GM12892 (cell line): ENCODE data around the gene PISD.
"Not testable (repeated sequence)": the region's sequence is repeated elsewhere in the genome, so short reads cannot be mapped to it uniquely, and the experiment has no call there.

Experiments
- DNase-seq: peaks from one replicate; pipeline ENCODE4 v3.0.0; 2011; ENCODE audit not compliant: insufficient read length
- FAIRE-seq: peaks from 2 replicates; lab custom pipeline; 2011; peaks lifted over from hg19 to GRCh38; lab: Jason Lieb, UNC
- POLR2A ChIP-seq: IDR thresholded peaks from 2 replicates; pipeline ENCODE4 v1.6.1; 2011; ENCODE audit warnings: low read depth, low read length, control low read depth
- POLR2AphosphoS5 ChIP-seq: IDR thresholded peaks from 2 replicates; pipeline ENCODE4 v1.6.1; 2011; ENCODE audit warnings: low read depth, low read length, control low read depth
- TAF1 ChIP-seq: IDR thresholded peaks from 2 replicates; pipeline ENCODE4 v1.6.1; 2011; ENCODE audit warnings: low read depth, mild to moderate bottlenecking, control low read depth, low read length, borderline replicate concordance

Gene PISD

DNA sequence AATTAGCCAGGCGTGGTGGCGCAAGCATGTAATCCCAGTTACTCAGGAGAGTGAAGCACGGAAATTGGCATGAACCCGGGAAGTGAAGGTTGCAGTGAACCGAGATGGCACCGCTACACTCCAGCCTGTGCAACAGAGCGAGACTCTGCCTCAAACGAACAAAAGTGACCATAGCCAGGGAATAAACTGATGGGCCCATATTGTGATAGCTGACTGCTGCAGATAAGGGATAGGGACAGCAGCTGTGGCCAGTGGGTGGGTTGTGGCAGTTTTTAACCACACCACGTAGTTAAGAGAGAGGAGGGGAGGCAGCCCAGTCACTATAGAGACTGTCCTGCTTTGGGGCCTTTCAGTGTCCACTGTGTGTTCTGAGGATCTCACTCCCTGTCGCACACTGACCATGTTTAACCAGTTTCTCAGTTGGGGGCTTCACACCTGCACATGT lies 58.9 kb downstream of the PISD start:
- no peak for FAIRE-seq
- TF ChIP-seq POLR2A (no peak), POLR2AphosphoS5 (no peak), TAF1 (no peak)
- DNase-seq: no peak

DNA sequence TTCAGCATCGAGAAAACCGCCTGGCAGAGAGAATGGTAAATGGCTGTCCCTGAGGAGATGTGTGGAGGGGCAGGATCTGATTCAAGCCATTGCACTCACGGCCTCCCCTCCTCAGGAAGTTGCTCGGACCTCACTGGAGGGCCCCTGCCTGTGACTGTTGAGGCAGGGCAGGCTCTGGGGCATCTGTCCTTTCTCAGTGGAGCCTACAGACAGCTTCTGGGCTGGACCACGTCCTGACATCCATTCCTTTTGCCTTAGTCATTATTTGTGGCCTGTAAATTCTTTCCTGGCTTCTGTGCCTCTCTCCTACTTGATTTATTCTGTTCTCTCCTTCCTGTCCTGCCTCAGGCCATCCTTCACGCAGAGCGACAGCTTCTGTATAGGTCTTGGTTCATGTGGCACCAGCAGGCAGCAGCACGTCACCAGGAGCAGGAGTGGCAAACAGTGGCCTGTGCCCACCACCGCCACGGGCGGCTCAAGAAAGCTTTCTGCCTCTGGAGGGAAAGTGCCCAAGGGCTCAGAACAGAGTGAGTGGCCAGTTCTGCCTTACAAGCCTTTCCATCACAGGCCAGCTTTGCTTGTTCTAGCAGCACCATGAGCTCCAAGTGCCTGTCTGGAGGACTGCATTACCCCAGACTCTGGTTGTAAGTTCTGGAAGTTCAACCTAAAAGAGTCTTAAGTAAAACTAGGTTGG lies 59.6 kb downstream of the PISD start:
- TF ChIP-seq POLR2AphosphoS5 (no peak), TAF1 (no peak), POLR2A (no peak)
- FAIRE-seq: no peak
- DNase-seq: no peak

DNA sequence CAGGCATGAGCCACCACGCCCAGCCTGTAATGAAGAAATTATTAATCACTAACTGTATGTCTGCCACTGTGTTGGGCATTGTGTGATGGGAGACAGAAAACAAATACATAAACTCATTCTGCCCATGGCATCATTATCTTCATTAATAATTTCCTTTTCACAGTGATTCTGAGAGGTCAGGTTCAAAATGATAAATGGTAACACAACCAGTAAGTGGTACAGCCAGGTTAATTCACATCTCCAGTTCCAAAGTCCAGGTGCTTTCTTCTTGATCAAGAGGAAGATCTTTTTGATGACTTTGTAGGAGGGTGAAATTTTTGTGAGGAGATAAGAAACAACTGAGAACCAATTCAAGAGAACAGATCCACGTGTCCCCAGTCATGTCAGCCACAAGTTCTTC lies 66.7 kb downstream of the PISD start:
- FAIRE-seq (no peak), DNase-seq (no peak)
- no peak for TF ChIP-seq TAF1
- TF ChIP-seq POLR2A: no peak
- no peak for TF ChIP-seq POLR2AphosphoS5

DNA sequence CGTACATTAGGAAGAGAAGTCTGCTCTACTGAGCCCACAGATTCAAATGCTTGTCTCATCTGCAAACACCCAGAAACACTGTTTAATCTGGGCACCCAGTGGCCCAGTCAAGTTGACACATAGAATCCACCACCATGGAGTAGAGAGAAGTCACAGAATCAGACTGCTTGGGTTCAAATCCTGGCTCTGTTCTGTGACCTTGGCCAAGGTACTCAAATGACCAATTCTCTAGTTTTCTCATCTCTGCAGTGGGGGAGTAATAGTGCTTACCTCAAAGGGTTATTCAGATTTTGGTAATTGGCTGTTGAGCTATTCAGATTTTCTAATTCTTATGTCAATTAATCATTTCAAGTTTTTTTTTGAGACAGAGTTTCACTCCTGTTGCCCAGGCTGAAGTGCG lies 71.9 kb downstream of the PISD start:
- FAIRE-seq, DNase-seq: not testable (repeated sequence)

DNA sequence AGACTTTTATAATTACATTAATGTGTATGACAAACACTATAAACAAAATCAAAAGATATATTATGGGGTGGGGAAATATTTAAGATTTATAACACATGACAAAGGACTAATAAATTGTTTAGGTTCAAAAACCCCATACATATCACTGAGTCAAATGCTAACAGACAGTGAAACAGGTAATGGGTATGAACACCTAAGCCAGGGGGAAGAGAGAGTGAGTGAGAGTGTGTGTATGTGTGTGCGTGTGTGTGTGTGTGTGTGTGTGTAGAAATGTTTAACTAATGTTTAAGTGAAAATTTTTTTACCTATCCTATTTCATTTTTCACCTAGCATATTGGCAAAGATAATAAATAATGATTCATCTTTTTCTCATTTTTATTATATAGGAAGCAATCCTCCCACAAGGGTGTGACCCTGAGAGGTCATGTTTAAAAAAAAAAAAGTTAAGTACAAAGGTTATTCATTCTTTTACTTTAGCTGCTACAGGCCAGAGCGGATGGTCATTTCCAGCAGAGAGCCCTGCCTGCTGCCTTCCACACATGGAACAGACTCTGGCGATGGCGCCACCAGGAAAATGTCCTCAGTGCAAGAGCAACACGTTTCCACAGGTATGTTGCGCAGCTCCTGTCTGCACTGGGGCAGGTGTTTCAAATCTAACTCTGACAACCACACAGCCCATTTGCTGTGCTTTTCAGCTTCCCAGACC lies 72.9 kb downstream of the PISD start:
- no peak for DNase-seq
- no peak for FAIRE-seq
- no peak for TF ChIP-seq TAF1
- TF ChIP-seq POLR2AphosphoS5: no peak
- TF ChIP-seq POLR2A: no peak

DNA sequence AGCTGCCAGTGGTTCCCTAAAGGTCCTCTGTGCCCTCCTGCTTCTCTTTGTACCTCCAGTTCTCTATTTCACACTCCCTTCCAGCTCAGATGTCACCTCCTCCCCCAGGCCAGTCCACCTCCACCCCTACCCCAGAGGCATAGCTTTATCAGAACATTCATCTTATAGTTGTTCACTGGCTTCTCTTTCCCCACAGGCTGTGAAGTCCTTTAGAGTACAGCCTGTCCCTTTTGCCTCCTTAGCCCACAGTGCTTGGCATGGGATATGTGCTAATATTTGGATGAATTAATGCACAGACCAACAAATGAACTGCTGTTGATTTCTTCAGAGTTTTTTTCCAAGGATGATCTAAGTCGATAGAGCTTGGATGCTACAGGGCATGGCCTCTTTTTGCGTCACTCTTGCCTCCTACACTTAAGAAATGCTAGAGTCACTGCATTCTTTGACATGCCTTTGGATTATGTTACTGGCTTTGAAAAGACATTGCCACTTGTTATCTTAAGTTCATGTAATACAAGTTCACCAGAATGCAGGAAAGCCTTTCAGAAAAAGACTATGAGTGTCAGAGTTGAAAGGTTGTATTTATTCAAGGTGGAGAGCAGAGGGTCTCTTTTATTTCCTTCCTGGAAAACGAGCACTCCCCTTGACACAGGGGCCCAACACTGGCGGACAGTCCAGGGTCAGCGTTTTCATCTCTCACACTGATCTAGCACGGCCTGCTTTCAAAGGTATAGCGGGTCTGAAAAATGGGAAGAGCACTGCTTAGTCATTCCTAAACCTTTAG lies 75.7 kb downstream of the PISD start:
- no peak for TF ChIP-seq TAF1
- TF ChIP-seq POLR2A: no peak
- no peak for TF ChIP-seq POLR2AphosphoS5
- FAIRE-seq (no peak), DNase-seq (no peak)

DNA sequence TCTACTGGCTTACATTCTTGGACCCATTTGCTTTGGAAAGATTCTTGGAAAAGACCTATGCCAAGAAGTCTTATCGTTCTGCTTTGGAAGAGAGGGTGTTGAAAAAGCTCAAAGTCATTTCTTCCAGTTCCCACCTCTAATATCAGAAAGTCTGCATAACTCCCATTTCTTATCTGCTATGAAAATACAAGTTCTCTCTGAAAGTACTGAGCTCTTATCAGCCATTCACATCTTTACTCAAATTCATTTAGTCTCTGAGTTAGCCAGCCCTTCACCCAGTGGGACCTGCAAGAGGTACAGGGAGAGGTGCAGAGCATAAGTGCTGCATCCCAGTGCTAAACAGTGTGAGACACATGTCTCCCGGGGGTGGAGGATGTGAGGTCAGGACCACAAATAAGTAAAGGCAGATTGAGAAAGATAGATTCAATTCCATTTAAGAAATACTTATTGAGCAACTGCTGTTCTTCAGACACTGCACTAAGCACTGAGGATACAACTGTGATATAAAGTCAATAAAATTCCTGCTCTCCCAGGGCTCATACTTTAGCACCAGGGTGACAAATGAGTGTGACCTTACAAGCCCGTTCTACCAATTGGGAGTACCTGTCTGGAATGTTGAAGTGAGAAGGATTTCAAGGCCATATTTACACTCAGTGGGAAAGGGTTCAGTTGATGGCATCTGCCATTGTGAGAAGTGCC lies 76.7 kb downstream of the PISD start:
- FAIRE-seq (no peak), DNase-seq (no peak)
- no peak for TF ChIP-seq POLR2AphosphoS5
- no peak for TF ChIP-seq TAF1
- TF ChIP-seq POLR2A: no peak

DNA sequence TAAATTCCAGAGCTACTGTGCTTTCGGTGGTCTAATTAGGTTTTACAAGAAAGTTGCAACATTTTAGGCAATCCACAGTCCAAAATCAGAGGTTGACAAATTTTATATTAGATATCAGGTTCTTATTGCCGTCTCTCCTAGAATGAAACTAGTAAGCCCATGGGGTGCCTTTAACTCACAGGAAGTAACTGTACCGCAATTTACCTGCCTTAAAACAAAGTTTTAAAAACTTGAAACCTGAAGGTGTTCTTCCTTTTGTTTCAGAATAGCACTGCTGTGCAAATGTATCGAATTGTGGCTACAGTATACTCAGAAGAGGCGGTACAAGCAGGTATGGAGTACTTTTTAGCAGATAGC lies 77.2 kb downstream of the PISD start:
- FAIRE-seq: no peak

DNA sequence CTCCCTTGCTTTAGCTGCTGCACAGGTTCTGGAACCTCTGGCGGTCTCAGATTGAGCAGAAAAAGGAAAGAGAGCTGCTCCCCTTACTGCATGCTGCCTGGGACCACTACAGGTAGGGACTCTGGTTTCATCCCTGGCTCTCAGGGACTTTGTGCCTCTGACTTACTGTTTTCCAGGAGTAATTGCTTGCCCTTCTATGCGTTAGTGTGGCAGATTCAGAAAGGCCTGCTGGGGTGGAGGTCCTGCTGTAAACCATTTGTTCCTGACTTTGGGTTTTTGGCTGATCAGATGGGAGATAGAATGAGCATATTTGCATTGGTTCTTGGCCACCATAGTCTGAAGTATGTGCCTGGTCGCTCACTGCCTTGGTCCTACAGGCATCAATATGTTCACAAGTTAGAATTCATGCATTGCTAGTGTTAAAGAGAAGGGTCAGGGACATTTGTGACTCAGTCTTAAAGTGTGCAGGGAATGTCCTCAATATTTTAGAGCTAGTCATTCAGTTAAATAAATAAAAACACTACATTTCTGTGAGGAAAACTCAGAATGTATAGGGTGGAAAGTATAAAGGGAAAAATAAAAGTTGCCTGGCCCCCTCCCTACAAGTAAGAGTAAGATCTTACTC lies 78.0 kb downstream of the PISD start:
- no peak for DNase-seq
- no peak for TF ChIP-seq POLR2A
- TF ChIP-seq TAF1: no peak
- TF ChIP-seq POLR2AphosphoS5: no peak
- no peak for FAIRE-seq

More for the DNA sequence above, 77.2 kb downstream of the PISD start:
- TF ChIP-seq POLR2AphosphoS5 (no peak), POLR2A (no peak), TAF1 (no peak)
- DNase-seq: no peak

DNA sequence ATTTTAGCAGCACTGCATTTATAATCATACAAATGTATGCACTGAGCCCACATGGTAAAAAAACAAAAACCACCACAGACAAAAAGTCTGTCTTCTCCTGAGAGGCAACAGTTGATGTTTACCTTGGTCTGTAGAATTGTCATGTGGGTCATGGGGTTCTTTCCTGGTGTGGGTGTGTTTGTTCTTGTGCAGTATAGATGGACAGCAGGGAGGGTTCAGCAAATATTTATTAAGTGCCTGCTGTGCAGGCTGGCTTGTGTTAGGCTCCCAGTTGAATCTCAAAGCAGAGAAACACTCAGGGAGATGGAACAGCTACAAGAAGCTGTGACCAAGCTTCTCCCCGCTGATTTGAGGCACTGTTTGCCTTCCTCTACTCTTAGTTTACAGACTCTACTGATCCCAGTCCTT lies 82.2 kb downstream of the PISD start:
- TF ChIP-seq TAF1 (no peak), POLR2A (no peak), POLR2AphosphoS5 (no peak)
- FAIRE-seq (no peak), DNase-seq (no peak)

DNA sequence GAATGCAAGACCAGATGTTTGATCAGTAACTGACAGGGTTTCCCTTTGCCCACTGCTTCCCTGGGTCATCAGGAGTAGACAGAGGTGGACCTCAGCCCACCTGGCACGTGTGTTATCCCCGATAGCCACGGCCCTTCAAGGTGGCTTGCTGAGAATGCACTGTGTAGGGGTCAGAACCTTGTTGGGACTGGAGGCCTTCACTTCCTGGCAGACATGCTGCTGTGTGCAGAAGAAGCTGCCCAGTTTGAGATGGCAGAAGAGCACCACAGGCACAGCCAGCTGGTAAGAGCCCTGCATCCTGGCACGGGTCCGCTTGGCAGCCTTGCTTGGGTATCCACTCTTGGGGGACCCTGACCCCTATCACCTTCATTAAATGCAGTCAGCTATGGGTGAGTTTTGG lies 83.8 kb downstream of the PISD start:
- TF ChIP-seq POLR2AphosphoS5 (no peak), TAF1 (no peak), POLR2A (no peak)
- DNase-seq: no peak
- no peak for FAIRE-seq
